GM12891 (cell line): ENCODE results near the gene HLA-C.

Source experiments
- DNase-seq: peaks from one replicate; pipeline ENCODE4 v3.0.0; 2011; ENCODE audit warnings: low spot score; ENCODE audit not compliant: insufficient read length
- FAIRE-seq: peaks from 2 replicates; lab custom pipeline; 2011; peaks lifted over from hg19 to GRCh38; lab: Jason Lieb, UNC
- PAX5 ChIP-seq: IDR thresholded peaks from 2 replicates; pipeline ENCODE4 v1.6.1; 2011; ENCODE audit warnings: low read length, moderate library complexity, mild to moderate bottlenecking; ENCODE audit not compliant: insufficient read depth, severe bottlenecking
- POLR2A ChIP-seq: IDR thresholded peaks from 2 replicates; pipeline ENCODE4 v1.6.1; 2011; ENCODE audit warnings: low read depth, low read length, control low read depth
- POLR2AphosphoS5 ChIP-seq: IDR thresholded peaks from 2 replicates; pipeline ENCODE4 v1.6.1; 2011; ENCODE audit warnings: low read depth, low read length, control low read depth
- POU2F2 ChIP-seq: IDR thresholded peaks from 2 replicates; pipeline ENCODE4 v1.6.1; 2011; ENCODE audit warnings: low read depth, mild to moderate bottlenecking, control low read depth, low read length, moderate library complexity
- SPI1 ChIP-seq: IDR thresholded peaks from 2 replicates; pipeline ENCODE4 v1.6.1; 2011; ENCODE audit warnings: low read depth, low read length, control low read depth
- TAF1 ChIP-seq: IDR thresholded peaks from 2 replicates; pipeline ENCODE4 v1.6.1; 2011; ENCODE audit warnings: low read depth, low read length, control low read depth

Gene HLA-C

DNA sequence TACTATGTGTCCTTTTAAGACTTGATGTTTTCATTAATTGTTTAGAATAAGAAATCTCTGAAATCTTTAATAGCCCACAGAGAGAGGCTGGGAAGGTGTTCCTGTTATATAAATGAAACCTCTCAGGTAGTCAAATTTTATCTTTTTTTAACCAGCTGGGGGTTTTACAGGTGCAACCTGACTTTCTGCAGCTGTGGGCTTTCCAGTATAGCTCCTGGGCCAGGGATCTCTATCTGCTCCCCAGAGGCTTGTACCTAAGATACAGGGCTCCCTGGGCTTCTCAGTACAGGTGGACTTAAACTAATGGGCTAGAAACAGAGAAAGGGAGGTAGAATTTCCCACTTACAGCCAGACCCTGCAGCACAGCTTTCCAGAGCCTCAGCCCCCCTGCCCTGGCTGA lies 49.4 kb downstream of the HLA-C start:
- no peak for TF ChIP-seq SPI1
- no peak for TF ChIP-seq TAF1
- no peak for TF ChIP-seq PAX5
- no peak for TF ChIP-seq POLR2AphosphoS5
- TF ChIP-seq POLR2A: no peak
- no peak for TF ChIP-seq POU2F2
- FAIRE-seq (no peak), DNase-seq (no peak)
